Upper lobe of left lung (tissue), 4 donors: ENCODE measurements around the gene CFAP157.

Experiments
- EP300 ChIP-seq, 4 donors: sonication (generic); formaldehyde crosslinking; IDR thresholded peaks; one replicate each; pipeline ENCODE4 v1.5.1; 2017; ENCODE audit warnings: antibody characterized with exemption in 4 of 4, control low read depth in 2 of 4
- POLR2A ChIP-seq, 4 donors: fragments of 450-650 bp; IDR thresholded peaks; one replicate each; pipeline ENCODE4 v1.5.1; 2016 to 2017; ENCODE audit warnings: antibody characterized with exemption in 4 of 4, mild to moderate bottlenecking in 2 of 4
- POLR2AphosphoS5 ChIP-seq, 2 donors: sonication (generic); formaldehyde crosslinking; IDR thresholded peaks; one replicate each; pipeline ENCODE4 v1.5.1; 2017; ENCODE audit warnings: antibody characterized with exemption in 2 of 2
- TF ChIP-seq, protein P1 (sequence below), 6 experiments: fragments of 450-650 bp in 4 of 6; fragments of 200-600 bp in 2 of 6; sonication (generic) in 2 of 6; IDR thresholded peaks; one replicate each; pipeline ENCODE4 v1.5.1; 2016 to 2019; ENCODE audit warnings: antibody characterized with exemption in 6 of 6

GRCh38 chr9:127730799-127731410, 24.1 kb downstream of the CFAP157 start:
- TF ChIP-seq EP300 (IDR thresholded peaks at IDR 0.05) (no peak), POLR2AphosphoS5 (IDR thresholded peaks at IDR 0.05) (no peak), POLR2A (IDR thresholded peaks at IDR 0.05) (no peak)
- TF ChIP-seq, protein P1, sequence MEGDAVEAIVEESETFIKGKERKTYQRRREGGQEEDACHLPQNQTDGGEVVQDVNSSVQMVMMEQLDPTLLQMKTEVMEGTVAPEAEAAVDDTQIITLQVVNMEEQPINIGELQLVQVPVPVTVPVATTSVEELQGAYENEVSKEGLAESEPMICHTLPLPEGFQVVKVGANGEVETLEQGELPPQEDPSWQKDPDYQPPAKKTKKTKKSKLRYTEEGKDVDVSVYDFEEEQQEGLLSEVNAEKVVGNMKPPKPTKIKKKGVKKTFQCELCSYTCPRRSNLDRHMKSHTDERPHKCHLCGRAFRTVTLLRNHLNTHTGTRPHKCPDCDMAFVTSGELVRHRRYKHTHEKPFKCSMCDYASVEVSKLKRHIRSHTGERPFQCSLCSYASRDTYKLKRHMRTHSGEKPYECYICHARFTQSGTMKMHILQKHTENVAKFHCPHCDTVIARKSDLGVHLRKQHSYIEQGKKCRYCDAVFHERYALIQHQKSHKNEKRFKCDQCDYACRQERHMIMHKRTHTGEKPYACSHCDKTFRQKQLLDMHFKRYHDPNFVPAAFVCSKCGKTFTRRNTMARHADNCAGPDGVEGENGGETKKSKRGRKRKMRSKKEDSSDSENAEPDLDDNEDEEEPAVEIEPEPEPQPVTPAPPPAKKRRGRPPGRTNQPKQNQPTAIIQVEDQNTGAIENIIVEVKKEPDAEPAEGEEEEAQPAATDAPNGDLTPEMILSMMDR (IDR thresholded peaks at IDR 0.05) = no peak
